SHP77 (cell line): ENCODE measurements around the gene CSNK2A3.

ENCODE experiments used
- DNase-seq, 2 experiments: peaks; one replicate each; lab custom pipeline; 2025; lab: John Stamatoyannopoulos, UW

CSNK2A3 gene

GRCh38 chr11:11335043-11335442, 18.0 kb downstream of the CSNK2A3 start:
- no peak for DNase-seq

- DNase-seq: no peak
These were observed 18.4 kb downstream of the CSNK2A3 start for GRCh38 chr11:11334607-11335006.

GRCh38 chr11:11332141-11332710, 20.8 kb downstream of the CSNK2A3 start:
- DNase-seq: no peak

GRCh38 chr11:11329062-11329806, 23.8 kb downstream of the CSNK2A3 start:
- no peak for DNase-seq

GRCh38 chr11:11324090-11324489, 29.0 kb downstream of the CSNK2A3 start:
- no peak for DNase-seq

- no peak for DNase-seq
These were observed 30.9 kb downstream of the CSNK2A3 start for GRCh38 chr11:11322101-11322500.

- DNase-seq: no peak
These were observed 32.2 kb downstream of the CSNK2A3 start for GRCh38 chr11:11320825-11321224.

- DNase-seq: no peak
These were observed 34.1 kb downstream of the CSNK2A3 start for GRCh38 chr11:11318961-11319360.

- no peak for DNase-seq
These were observed 34.6 kb downstream of the CSNK2A3 start for GRCh38 chr11:11318461-11318860.

- no peak for DNase-seq
These were observed 36.3 kb downstream of the CSNK2A3 start for GRCh38 chr11:11316651-11317230.

GRCh38 chr11:11313902-11314692, 39.0 kb downstream of the CSNK2A3 start:
- no peak for DNase-seq

- DNase-seq: no peak
These were observed 39.6 kb downstream of the CSNK2A3 start for GRCh38 chr11:11313426-11313825.

- no peak for DNase-seq
These were observed 40.3 kb downstream of the CSNK2A3 start for GRCh38 chr11:11312738-11313137.

- no peak for DNase-seq
These were observed 41.9 kb downstream of the CSNK2A3 start for GRCh38 chr11:11311169-11311568.

GRCh38 chr11:11309906-11310305, 43.1 kb downstream of the CSNK2A3 start:
- no peak for DNase-seq

GRCh38 chr11:11308249-11308648, 44.8 kb downstream of the CSNK2A3 start:
- no peak for DNase-seq

- DNase-seq: no peak
These were observed 46.2 kb downstream of the CSNK2A3 start for GRCh38 chr11:11306855-11307254.

- no peak for DNase-seq
These were observed 48.5 kb downstream of the CSNK2A3 start for GRCh38 chr11:11304550-11304949.

- DNase-seq: no peak
These were observed 50.5 kb downstream of the CSNK2A3 start for GRCh38 chr11:11302565-11302964.
